ENCODE measurements around the gene GALNT17. TPM values are rescaled to one million over a fixed set of nuclear protein-coding genes. Genes with fewer than 3 reads are reported as not detected.
"Not testable (repeated sequence)": the region's sequence is repeated elsewhere in the genome, so short reads cannot be mapped to it uniquely, and the experiment has no call there.

The GALNT17 gene
- total and polyA plus RNA-seq, 12 donors: 15.1 to 87.0 (median 55.4) TPM

DNA sequence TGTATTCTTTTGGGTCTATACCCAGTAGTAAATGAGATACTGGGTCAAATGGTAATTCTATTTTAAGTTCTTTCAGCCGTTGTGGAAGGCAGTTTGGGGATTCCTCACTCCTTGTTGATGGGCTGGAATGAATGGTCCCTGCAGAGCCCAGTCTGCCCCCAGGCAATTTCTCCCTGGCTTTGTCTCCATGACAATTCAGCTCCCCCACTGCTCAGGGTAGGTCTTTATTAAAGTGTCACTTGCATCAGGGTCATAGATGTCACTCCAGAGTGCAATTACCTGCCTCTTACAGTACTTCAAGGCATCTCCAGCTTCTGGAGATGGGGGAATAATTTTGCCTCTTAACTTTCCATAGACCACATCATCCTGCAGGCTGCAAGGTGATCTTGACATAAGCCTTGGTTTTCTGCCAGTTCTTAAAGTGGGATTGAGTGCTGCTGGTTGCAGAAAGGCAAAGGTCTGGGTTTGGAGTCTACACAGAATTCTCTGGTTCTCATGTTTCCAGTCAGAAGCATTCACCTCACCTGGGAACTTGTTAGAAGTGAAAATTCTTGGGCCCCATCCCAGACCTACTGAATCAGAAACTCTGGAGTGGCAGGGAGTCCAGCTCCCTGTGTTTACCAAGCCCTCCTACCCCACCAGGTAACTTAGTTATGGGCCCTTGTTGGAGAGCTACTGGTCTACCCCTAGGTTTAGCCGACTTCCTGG lies 442.4 kb downstream of the GALNT17 start:
- TF ChIP-seq, protein P1, sequence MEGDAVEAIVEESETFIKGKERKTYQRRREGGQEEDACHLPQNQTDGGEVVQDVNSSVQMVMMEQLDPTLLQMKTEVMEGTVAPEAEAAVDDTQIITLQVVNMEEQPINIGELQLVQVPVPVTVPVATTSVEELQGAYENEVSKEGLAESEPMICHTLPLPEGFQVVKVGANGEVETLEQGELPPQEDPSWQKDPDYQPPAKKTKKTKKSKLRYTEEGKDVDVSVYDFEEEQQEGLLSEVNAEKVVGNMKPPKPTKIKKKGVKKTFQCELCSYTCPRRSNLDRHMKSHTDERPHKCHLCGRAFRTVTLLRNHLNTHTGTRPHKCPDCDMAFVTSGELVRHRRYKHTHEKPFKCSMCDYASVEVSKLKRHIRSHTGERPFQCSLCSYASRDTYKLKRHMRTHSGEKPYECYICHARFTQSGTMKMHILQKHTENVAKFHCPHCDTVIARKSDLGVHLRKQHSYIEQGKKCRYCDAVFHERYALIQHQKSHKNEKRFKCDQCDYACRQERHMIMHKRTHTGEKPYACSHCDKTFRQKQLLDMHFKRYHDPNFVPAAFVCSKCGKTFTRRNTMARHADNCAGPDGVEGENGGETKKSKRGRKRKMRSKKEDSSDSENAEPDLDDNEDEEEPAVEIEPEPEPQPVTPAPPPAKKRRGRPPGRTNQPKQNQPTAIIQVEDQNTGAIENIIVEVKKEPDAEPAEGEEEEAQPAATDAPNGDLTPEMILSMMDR (IDR thresholded peaks at IDR 0.05): no peak
- Histone ChIP-seq H3K4me3 (no peak overlapping the region), H3K36me3 (no peaks in the 10 kb centered on the region), H3K9me3 (peaks cover 0 to 4% (median 0%) of the 10 kb centered on the region in 11 donors), H3K4me1 (no peaks in the 10 kb centered on the region), H3K27me3 (no peaks in the 10 kb centered on the region), H3K27ac (no peak overlapping the region)
- no peak for ATAC-seq
- 49 to 64% methylated on average over 2 of the region's 2 CpGs for WGBS, 2 donors
- intact Hi-C loops (cut with DNase I): no loop called here
- no peak for DNase-seq

DNA sequence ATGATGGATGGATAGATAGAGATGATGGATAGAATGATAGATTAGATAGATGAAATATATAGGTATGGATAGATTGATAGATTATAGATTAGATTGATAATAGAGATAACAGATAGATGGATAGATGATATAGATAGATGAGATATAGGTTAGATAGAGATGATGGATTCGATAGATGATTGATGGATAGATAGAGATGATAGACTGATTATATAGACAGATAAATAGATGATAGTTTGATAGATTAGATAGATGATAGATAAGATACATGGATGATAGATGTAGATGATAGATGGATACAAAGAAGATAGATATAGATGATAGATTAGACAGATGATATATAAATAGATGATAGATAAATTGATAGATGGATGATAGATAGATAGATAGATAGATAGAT lies 448.1 kb downstream of the GALNT17 start:
- ATAC-seq (no peak), DNase-seq (no peak)
- WGBS, 2 donors: 84 to 92% methylated on average over 1 of the region's 1 CpG
- no peaks in the 10 kb centered on the region for H3K27me3 ChIP-seq
- H3K36me3 ChIP-seq: no peaks in the 10 kb centered on the region
- intact Hi-C loops (cut with DNase I): no loop called here
- H3K9me3 ChIP-seq: no peaks in the 10 kb centered on the region
- no peak overlapping the region for H3K4me3 ChIP-seq
- no peaks in the 10 kb centered on the region for H3K4me1 ChIP-seq
- no peak overlapping the region for H3K27ac ChIP-seq
- TF ChIP-seq, protein P1 (IDR thresholded peaks at IDR 0.05): no peak

DNA sequence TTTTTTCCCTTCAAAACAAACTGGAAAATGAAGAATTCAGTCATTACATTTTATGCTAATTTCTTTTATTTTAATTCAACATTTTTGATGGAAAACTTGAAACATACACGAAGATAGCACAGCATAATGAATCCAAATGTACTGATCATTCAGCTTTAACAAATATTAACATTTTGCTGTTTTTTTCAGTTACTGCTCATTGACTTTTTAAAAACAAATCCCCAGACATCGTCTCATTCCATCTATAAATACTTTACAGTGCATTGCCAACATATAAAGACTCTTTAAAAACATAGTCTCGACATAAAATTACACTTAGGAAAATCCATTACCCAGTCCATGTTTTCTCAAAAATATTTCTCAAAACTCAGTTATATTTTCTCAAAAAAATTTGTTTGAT lies 452.3 kb downstream of the GALNT17 start:
- H3K27ac ChIP-seq: no peak overlapping the region
- TF ChIP-seq, protein P1 (IDR thresholded peaks at IDR 0.05): no peak
- H3K4me1 ChIP-seq: no peaks in the 10 kb centered on the region
- H3K4me3 ChIP-seq: no peak overlapping the region
- WGBS, 2 donors: 66 to 77% methylated on average over 3 of the region's 3 CpGs
- DNase-seq (no peak), ATAC-seq (no peak)
- intact Hi-C loops (cut with DNase I): no loop called here
- H3K27me3 ChIP-seq: no peaks in the 10 kb centered on the region
- H3K9me3 ChIP-seq: peaks cover 0 to 14% (median 9%) of the 10 kb centered on the region in 11 donors
- H3K36me3 ChIP-seq: no peaks in the 10 kb centered on the region

GRCh38 chr7:71591876-71592275 lies 459.9 kb downstream of the GALNT17 start:
- TF ChIP-seq, protein P1 (IDR thresholded peaks at IDR 0.05): no peak
- 91 to 96% methylated on average over 7 of the region's 7 CpGs for WGBS, 2 donors
- H3K27ac ChIP-seq: no peak overlapping the region
- DNase-seq: no peak
- H3K36me3 ChIP-seq: no peaks in the 10 kb centered on the region
- H3K9me3 ChIP-seq: peaks cover 0 to 17% (median 9%) of the 10 kb centered on the region in 11 donors
- intact Hi-C loops (cut with DNase I): no loop called here
- H3K27me3 ChIP-seq: no peaks in the 10 kb centered on the region
- no peak for ATAC-seq
- H3K4me3 ChIP-seq: no peak overlapping the region
- no peaks in the 10 kb centered on the region for H3K4me1 ChIP-seq

DNA sequence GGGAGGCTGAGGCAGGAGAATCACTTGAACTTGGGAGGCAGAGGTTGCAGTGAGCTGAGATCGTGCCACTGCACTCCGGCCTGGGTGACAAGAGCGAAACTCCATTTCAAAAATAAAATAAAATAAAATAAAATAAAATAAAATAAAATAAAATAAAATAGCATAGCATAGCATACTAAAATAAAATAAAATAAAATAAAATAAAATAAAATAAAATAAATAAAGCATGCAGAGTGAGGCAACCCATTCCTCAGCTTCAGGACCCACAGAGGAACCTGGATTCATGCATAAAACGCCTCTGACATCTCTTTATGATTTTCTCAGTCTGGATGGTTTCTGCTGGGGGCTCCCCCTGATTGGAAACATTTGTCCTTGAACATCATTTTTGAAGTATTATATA lies 460.4 kb downstream of the GALNT17 start:
- ATAC-seq; H3K36me3 ChIP-seq; H3K27ac ChIP-seq; intact Hi-C loops (cut with DNase I); DNase-seq; H3K27me3 ChIP-seq; H3K4me1 ChIP-seq; H3K4me3 ChIP-seq: not testable (repeated sequence)
- 89 to 90% methylated on average over 4 of the region's 4 CpGs for WGBS, 2 donors
- H3K9me3 ChIP-seq: peaks cover 0 to 19% (median 9%) of the 10 kb centered on the region in 11 donors
